Effector memory CD8-positive, alpha-beta T cell (primary cell): ENCODE data around the gene NUBP1.
"Not testable (repeated sequence)": the region's sequence is repeated elsewhere in the genome, so short reads cannot be mapped to it uniquely, and the experiment has no call there.

ENCODE experiments used
- ATAC-seq: fragments of 150-1000 bp; cut with Tn5 transposase; replicated peaks from 2 replicates; pipeline ENCODE4 v1.10.0; 2021; ENCODE audit warnings: mild to moderate bottlenecking, moderate library complexity
- DNase-seq, 3 experiments: peaks; one replicate each; pipeline ENCODE4 v3.0.0; 2021
- H3K27ac Mint-ChIP-seq, 2 donors: one replicate each; pipeline ENCODE4 v1.8.0; 2022; ENCODE audit warnings: mild to moderate bottlenecking in 2 of 2, mixed read lengths in 2 of 2, moderate library complexity in 2 of 2
- H3K27me3 Mint-ChIP-seq, 2 donors: one replicate each; pipeline ENCODE4 v1.8.0; 2022; ENCODE audit warnings: mixed read lengths in 2 of 2
- H3K36me3 Mint-ChIP-seq: one replicate; pipeline ENCODE4 v1.8.0; 2022; ENCODE audit warnings: mild to moderate bottlenecking, moderate library complexity, mixed read lengths; ENCODE audit not compliant: insufficient read depth
- H3K4me1 Mint-ChIP-seq, 2 donors: one replicate each; pipeline ENCODE4 v1.8.0; 2022; ENCODE audit warnings: low read depth in 2 of 2, mixed read lengths in 2 of 2
- H3K4me3 Mint-ChIP-seq, 2 donors: one replicate each; pipeline ENCODE4 v1.8.0; 2022; ENCODE audit warnings: mild to moderate bottlenecking in 2 of 2, mixed read lengths in 2 of 2, moderate library complexity in 2 of 2
- H3K9me3 Mint-ChIP-seq, 2 donors: one replicate each; pipeline ENCODE4 v1.8.0; 2022; ENCODE audit warnings: mixed read lengths in 2 of 2

The NUBP1 gene

DNA sequence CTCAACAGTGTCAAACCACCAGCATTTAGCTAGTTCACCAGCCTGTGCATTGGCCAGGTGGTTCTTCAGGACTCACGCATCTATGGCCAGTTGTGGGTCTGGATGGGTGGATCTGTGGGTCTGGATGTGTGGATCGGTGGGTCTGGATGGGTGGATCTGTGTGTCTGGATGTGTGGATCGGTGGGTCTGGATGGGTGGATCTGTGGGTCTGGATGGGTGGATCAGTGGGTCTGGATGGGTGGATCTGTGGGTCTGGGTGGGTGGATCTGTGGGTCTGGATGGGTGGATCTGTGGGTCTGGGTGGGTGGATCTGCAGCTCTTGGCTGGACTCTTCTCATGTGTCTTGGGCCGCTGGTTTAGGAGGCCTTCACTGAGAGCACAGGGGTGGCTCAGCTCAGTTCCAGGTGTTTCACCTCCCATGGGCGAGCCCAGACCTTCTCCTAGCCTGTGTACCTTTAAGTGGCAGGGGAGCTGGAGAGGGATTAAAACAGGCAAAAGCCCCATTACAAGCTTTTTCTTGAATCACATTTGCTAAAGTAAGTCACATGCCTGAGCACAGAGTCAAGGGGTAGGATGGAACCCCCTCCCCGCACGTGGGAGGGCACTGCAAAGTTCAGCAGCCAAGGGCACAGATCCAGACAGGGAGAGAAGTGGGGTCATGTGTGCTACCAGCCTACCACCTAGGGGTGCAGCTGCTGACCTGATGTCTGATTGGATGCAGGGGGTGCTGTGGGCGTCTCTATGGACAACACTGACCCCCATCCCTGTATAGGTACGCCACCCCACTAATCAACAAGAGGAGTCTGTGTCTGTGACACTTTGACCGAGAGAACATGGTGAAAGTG lies 3.4 kb upstream of the NUBP1 start:
- peak overlapping the region in 1 of 2 donors; percentile 46 for H3K27ac Mint-ChIP-seq
- peaks cover 15% of the 10 kb centered on the region for H3K36me3 Mint-ChIP-seq
- H3K4me3 Mint-ChIP-seq, result peak overlapping the region in 1 of 2 donors; percentile 24
- no peaks in the 10 kb centered on the region for H3K9me3 Mint-ChIP-seq
- no peak for ATAC-seq
- H3K27me3 Mint-ChIP-seq, result no peaks in the 10 kb centered on the region
- H3K4me1 Mint-ChIP-seq, result peaks cover 21 to 24% of the 10 kb centered on the region in 2 donors
- DNase-seq, result no peak

DNA sequence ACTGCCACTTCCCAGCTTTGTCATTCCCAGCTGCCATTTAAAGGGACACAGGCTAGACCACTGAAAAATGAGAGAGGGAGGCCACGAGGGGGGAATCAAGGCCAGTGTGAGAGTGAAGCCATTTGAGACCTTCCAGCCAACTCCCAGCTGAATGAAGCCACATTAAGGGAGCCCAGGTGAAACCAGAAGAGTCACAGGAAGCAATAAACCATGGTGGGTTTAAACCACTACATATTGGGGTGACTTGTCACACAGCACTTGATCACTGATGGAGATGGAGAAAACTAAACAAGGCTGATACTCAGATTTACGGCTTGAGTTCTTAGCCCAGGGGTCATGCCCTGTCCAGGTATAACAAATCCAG lies 2.8 kb upstream of the NUBP1 start:
- peaks cover 27 to 30% of the 10 kb centered on the region in 2 donors for H3K4me1 Mint-ChIP-seq
- H3K36me3 Mint-ChIP-seq, result peaks cover 15% of the 10 kb centered on the region
- H3K27me3 Mint-ChIP-seq, result no peaks in the 10 kb centered on the region
- H3K9me3 Mint-ChIP-seq, result no peaks in the 10 kb centered on the region
- no peak overlapping the region for H3K27ac Mint-ChIP-seq
- H3K4me3 Mint-ChIP-seq, result peak overlapping the region in 1 of 2 donors; percentile 24
- ATAC-seq, result no peak
- DNase-seq, result no peak

DNA sequence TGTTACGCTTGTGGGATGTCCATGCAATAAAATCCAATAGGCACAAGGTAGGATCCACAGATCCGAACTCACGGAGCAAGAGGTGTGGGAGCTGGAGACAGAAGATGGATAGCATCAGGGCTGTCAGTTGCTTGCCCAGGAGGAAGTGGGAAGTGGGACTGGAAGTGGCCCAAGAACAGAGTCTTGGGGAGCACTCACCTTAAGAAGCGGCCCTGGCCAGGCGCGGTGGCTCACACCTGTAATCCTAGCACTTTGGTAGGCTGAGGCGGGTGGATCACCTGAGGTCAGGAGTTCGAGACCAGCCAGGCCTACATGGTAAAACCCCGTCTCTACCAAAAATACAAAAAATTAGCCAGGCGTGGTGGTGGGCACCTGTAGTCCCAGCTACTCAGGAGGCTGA lies 2.4 kb upstream of the NUBP1 start:
- H3K27me3 Mint-ChIP-seq, H3K27ac Mint-ChIP-seq, H3K9me3 Mint-ChIP-seq, DNase-seq, ATAC-seq: not testable (repeated sequence)
- Mint-ChIP-seq H3K4me3 (peak overlapping the region in 1 of 2 donors; percentile 24), H3K36me3 (peaks cover 15% of the 10 kb centered on the region), H3K4me1 (peaks cover 28 to 33% of the 10 kb centered on the region in 2 donors)

DNA sequence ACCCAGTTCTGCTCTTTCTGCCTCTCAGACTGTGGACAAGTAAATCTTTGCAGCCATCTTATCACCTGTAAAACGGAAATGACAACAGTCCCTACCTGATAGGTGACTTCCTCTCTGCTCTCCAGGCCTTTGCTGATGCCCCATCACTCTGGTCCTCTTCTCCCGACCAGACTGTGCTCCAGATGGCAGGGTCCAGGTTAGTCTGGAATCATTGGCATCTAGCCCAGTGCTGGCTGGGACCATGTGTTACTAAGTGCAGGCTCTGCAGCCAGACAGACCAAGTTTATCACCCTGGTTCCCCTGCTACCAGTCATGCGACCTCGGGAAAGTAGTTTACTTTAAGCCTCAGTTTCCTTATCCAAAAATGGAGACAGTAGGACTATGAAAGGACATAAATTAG lies 1.8 kb upstream of the NUBP1 start:
- no peak for DNase-seq
- H3K27me3 Mint-ChIP-seq, result no peaks in the 10 kb centered on the region
- ATAC-seq, result no peak
- H3K9me3 Mint-ChIP-seq, result no peaks in the 10 kb centered on the region
- no peak overlapping the region for H3K27ac Mint-ChIP-seq
- peaks cover 18% of the 10 kb centered on the region for H3K36me3 Mint-ChIP-seq
- H3K4me3 Mint-ChIP-seq, result no peak overlapping the region
- peaks cover 28 to 33% of the 10 kb centered on the region in 2 donors for H3K4me1 Mint-ChIP-seq

DNA sequence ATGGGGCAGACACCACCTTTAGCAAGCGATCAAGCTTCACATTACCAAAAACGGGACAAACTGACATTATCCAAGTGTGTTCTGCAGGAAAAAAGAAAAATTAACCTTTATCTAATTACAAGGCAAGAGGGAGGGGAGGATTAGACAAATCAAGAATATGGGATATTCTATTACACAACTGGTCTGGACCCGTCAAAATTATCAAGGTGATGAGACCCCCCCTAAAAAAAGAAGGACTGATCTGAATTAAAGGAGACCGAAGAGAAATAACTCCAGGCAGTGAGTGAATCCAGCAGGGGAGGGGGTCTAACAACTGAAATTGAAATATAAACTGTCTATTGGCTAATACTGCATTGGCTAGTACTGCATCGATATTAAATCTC lies 424 bp upstream of the NUBP1 start:
- peak overlapping the region; percentile 94 to 97 for H3K27ac Mint-ChIP-seq
- no peaks in the 10 kb centered on the region for H3K9me3 Mint-ChIP-seq
- H3K36me3 Mint-ChIP-seq, result peaks cover 27% of the 10 kb centered on the region
- no peak for ATAC-seq
- DNase-seq, result no peak
- peaks cover 26 to 33% of the 10 kb centered on the region in 2 donors for H3K4me1 Mint-ChIP-seq
- no peaks in the 10 kb centered on the region for H3K27me3 Mint-ChIP-seq
- H3K4me3 Mint-ChIP-seq, result peak overlapping the region; percentile 87 to 91

DNA sequence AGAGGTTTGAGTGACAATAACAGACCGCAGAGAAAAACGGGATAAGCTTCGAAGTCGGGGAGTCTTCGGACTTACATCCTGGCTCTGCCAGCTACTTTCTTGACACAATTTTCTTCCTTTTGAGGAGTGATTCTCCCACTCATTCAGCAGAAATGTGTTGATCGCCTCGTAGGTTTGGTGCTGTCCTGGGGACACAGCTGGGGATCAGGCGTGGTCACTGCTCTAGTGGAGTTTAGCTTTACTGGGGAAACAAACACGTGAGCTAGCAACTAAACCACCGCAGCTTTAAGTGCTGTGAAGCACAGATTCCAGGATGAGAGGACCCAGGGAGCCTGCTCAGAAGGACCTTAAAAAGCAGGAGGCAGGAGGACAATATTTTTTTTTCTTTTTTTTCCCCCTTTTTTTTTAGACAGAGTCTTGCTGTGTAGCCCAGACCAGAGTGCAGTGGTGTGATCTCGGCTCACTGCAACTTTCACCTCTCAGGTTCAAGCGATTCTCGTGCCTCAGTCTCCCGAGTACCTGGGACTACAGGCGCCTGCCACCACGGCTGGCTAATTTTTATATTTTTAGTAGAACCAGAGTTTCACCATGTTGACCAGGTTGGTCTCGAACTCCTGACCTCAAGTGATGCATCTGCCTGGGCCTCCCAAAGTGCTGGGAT lies 858 bp downstream of the NUBP1 start:
- no peak for ATAC-seq
- Mint-ChIP-seq H3K4me3 (peak overlapping the region; percentile 87 to 91), H3K4me1 (peaks cover 26 to 33% of the 10 kb centered on the region in 2 donors), H3K9me3 (no peaks in the 10 kb centered on the region), H3K27me3 (no peaks in the 10 kb centered on the region), H3K36me3 (peaks cover 39% of the 10 kb centered on the region), H3K27ac (peak overlapping the region; percentile 94 to 97)
- DNase-seq, result no peak

DNA sequence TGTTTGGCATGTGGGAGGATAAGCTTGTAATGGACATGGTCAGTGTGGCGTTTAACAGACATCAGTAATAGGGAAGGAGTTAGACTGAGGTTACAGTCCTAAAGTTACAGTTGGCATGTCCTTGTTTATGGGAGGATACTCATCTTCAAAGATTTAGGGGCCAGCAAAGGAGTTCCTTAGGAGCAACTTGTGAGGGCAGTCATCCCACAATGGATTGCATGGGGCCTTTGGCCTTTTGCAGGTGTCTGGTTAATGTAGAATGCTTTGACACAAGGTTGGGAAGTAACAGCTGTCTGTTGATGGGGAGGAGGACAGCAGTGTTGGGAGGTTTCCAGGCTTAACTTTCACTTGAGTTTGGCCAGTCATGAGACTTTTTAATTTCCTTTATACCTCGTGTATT lies 2.2 kb downstream of the NUBP1 start:
- peak overlapping the region in 1 of 2 donors; percentile 44 for H3K27ac Mint-ChIP-seq
- H3K9me3 Mint-ChIP-seq, result no peaks in the 10 kb centered on the region
- peaks cover 20 to 30% of the 10 kb centered on the region in 2 donors for H3K4me1 Mint-ChIP-seq
- peak overlapping the region in 1 of 2 donors; percentile 1 for H3K4me3 Mint-ChIP-seq
- no peaks in the 10 kb centered on the region for H3K27me3 Mint-ChIP-seq
- peaks cover 44% of the 10 kb centered on the region for H3K36me3 Mint-ChIP-seq
- no peak for ATAC-seq
- no peak for DNase-seq

DNA sequence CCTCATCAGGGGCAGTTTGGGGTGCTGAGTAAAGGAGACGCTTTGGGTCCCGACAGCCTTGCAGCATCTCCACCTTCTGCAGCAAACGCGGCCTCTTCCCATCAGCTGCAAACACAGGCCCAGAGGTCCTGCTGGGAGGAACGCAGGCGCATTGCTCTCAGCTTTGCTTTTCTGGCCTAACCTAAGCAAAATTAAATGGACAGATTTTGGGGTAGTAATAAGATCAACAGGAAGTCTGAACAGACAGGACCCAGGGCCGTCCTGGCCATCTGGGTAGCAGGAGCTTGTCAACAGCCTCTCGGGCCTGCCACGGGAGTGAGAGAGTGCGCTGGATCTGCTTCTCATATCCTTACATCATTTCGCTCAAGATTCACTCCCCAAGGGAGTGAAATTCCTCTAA lies 7.2 kb downstream of the NUBP1 start:
- no peaks in the 10 kb centered on the region for H3K27me3 Mint-ChIP-seq
- no peaks in the 10 kb centered on the region for H3K9me3 Mint-ChIP-seq
- no peak overlapping the region for H3K4me3 Mint-ChIP-seq
- peaks cover 5 to 6% of the 10 kb centered on the region in 2 donors for H3K4me1 Mint-ChIP-seq
- DNase-seq (no peak), ATAC-seq (no peak)
- H3K36me3 Mint-ChIP-seq, result peaks cover 50% of the 10 kb centered on the region
- H3K27ac Mint-ChIP-seq, result no peak overlapping the region

DNA sequence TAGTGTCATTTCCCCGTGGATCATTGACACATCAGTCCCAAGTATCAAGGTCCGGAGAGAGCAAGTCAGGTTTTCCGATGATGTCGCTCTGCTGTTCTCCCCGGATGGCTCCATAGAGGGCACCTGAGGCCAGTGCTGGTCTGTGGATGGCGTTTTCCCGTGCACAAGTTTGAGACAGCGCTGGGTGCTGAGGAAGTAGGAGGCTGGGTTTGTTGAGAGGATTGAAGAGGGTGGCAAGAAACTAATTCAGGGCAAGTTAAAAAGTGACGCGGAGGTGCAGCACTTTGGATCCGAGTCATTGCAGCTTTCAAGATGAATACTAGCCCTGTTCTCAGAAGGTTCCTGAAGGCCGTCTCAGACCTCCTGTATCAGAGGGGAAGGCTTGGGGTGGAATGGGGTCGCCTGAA lies 7.7 kb downstream of the NUBP1 start:
- DNase-seq (no peak), ATAC-seq (no peak)
- H3K36me3 Mint-ChIP-seq, result peaks cover 55% of the 10 kb centered on the region
- H3K4me3 Mint-ChIP-seq, result no peak overlapping the region
- H3K4me1 Mint-ChIP-seq, result peaks cover 3 to 5% of the 10 kb centered on the region in 2 donors
- no peaks in the 10 kb centered on the region for H3K27me3 Mint-ChIP-seq
- no peak overlapping the region for H3K27ac Mint-ChIP-seq
- H3K9me3 Mint-ChIP-seq, result no peaks in the 10 kb centered on the region

DNA sequence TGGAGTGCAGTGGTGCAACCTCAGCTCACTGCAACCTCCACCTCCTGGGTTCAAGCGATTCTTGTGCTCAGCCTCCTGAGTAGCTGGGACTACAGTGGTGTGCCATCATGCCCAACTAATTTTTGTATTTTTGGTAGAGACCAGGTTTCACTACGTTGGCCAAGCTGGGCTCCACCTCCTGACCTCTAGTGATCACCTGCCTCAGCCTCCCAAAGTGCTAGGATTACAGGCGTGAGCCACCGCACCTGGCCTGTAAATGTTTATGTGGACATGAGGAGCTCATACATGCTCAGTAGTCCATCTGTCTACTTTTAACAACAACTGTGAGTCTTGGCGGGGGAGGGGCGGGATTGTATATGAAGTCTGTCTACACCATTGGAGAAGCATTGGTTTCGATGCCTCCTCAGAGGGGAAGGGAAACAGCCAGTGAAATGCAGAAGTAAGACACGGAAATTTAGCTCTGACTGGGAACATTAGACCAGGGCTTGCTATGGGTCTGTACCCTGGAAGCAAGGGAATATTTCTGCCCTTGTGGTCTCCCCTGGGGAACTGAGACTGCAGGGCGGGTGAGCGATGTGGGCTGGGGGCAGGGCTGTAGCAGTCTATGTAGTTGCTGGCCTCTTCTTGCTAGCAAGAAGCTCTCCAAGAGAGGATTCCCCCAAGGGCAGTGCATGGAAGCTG lies 9.3 kb downstream of the NUBP1 start:
- Mint-ChIP-seq H3K4me3 (no peak overlapping the region), H3K27ac (peak overlapping the region in 1 of 2 donors; percentile 12), H3K4me1 (peaks cover 3 to 5% of the 10 kb centered on the region in 2 donors), H3K9me3 (no peaks in the 10 kb centered on the region), H3K27me3 (no peaks in the 10 kb centered on the region), H3K36me3 (peaks cover 61% of the 10 kb centered on the region)
- ATAC-seq (peak; percentile 39), DNase-seq (no peak)

DNA sequence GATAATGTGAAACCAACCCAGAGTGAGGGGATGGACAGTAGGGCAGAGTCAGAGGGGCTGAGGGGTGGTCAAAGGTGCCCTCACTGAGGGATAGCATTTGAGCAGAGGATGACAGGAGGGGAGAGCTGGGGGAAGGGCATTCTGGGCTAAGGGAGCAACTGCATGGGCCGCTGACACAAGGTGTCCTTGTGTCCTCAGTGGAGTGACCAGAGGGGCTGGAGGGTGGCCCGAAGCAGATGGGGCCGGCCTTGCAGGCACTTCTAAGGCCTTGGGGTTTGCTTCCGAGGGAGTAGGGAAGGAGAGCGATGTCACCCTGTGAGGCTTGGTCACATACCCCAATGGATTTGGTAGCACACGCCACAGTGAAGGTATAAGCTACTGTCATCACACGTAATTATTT lies 10.0 kb downstream of the NUBP1 start:
- H3K9me3 Mint-ChIP-seq, result no peaks in the 10 kb centered on the region
- ATAC-seq (no peak), DNase-seq (no peak)
- H3K4me3 Mint-ChIP-seq, result no peak overlapping the region
- H3K27ac Mint-ChIP-seq, result no peak overlapping the region
- H3K4me1 Mint-ChIP-seq, result peaks cover 3 to 5% of the 10 kb centered on the region in 2 donors
- peaks cover 61% of the 10 kb centered on the region for H3K36me3 Mint-ChIP-seq
- no peaks in the 10 kb centered on the region for H3K27me3 Mint-ChIP-seq

DNA sequence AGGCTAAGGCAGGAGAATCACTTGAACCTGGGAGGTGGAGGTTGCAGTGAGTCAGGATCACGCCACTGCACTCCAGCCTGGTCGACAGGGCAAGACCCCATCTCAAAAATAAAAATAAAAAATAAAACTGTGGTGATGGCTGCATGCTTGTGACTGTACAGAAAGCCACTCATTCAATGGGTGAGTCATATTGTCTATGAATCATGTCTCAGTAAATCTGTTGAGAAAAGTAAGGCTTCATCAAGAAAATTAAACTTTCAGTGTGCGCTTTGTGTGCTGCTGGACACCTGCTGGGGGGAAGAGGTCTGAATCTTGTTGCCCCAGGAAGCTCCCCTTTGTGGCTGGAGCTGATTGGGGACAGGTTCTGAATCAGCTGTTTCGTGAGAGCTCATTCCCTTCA lies 11.3 kb downstream of the NUBP1 start:
- no peak for ATAC-seq
- H3K4me3 Mint-ChIP-seq, result no peak overlapping the region
- peaks cover 3 to 7% of the 10 kb centered on the region in 2 donors for H3K4me1 Mint-ChIP-seq
- H3K27ac Mint-ChIP-seq, result no peak overlapping the region
- H3K27me3 Mint-ChIP-seq, result no peaks in the 10 kb centered on the region
- no peaks in the 10 kb centered on the region for H3K9me3 Mint-ChIP-seq
- H3K36me3 Mint-ChIP-seq, result peaks cover 62% of the 10 kb centered on the region
- no peak for DNase-seq

DNA sequence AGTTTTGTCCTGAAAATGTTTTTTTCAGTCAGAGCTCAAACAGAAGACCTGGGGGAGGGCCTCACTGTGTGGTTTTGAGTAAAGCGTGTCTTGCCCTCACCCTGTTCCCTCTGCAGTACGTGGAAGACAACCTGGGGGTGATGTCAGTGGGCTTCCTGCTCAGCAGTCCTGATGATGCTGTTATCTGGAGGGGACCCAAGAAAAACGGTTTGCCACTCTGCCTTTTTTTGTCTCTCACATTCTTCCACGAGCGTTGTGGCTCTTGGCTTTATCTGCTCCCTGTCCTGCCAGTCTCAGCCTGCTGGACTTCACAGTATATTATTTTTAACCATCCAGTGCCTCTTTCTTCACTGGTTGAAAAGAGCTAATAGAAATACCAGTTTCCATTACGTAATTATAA lies 12.9 kb downstream of the NUBP1 start:
- peaks cover 70% of the 10 kb centered on the region for H3K36me3 Mint-ChIP-seq
- no peak for DNase-seq
- no peaks in the 10 kb centered on the region for H3K9me3 Mint-ChIP-seq
- H3K4me1 Mint-ChIP-seq, result peaks cover 3 to 7% of the 10 kb centered on the region in 2 donors
- no peaks in the 10 kb centered on the region for H3K27me3 Mint-ChIP-seq
- ATAC-seq, result no peak
- H3K4me3 Mint-ChIP-seq, result no peak overlapping the region
- peak overlapping the region in 1 of 2 donors; percentile 60 for H3K27ac Mint-ChIP-seq
